SK-N-SH (cell line): Measurements from ENCODE around the gene PTPN5. TPM values are rescaled to one million over a fixed set of nuclear protein-coding genes. Genes with fewer than 3 reads are reported as not detected.
A peak's percentile ranks its signal among the peaks of the same experiment; 100 is the strongest.

Source experiments
- ELF1 ChIP-seq: IDR thresholded peaks from 2 replicates; pipeline ENCODE4 v1.4.0; 2012
- EP300 ChIP-seq, 2 experiments: IDR thresholded peaks; 2 replicates each; pipeline versions ENCODE4 v1.4.0 to v1.6.1; 2012; ENCODE audit warnings: borderline replicate concordance in 1 of 2, low read depth in 1 of 2, low read length in 1 of 2
- FOXM1 ChIP-seq: IDR thresholded peaks from 2 replicates; pipeline ENCODE4 v1.4.0; 2012; ENCODE audit warnings: low read depth, mild to moderate bottlenecking
- GABPA ChIP-seq: IDR thresholded peaks from 2 replicates; pipeline ENCODE4 v1.4.0; 2012; ENCODE audit warnings: low read depth, mild to moderate bottlenecking
- MXI1 ChIP-seq: IDR thresholded peaks from 2 replicates; pipeline ENCODE4 v1.6.1; 2012; ENCODE audit warnings: mild to moderate bottlenecking, low read depth, low read length, improper control_type of control experiment
- NFIC ChIP-seq: IDR thresholded peaks from 2 replicates; pipeline ENCODE4 v1.4.0; 2012; ENCODE audit warnings: borderline replicate concordance
- NRF1 ChIP-seq: IDR thresholded peaks from 2 replicates; pipeline ENCODE4 v1.6.1; 2012; ENCODE audit warnings: low read depth, mild to moderate bottlenecking, low read length
- PBX3 ChIP-seq: IDR thresholded peaks from 2 replicates; pipeline ENCODE4; 2012
- POLR2AphosphoS5 ChIP-seq: IDR thresholded peaks from 2 replicates; pipeline ENCODE4 v1.6.1; 2012; ENCODE audit warnings: low read depth, low read length
- RAD21 ChIP-seq: IDR thresholded peaks from 2 replicates; pipeline ENCODE4 v1.6.1; 2012; ENCODE audit warnings: mild to moderate bottlenecking, low read length
- RCOR1 ChIP-seq: fragments of 150-350 bp; IDR thresholded peaks from 2 replicates; pipeline ENCODE4 v1.6.1; 2017; ENCODE audit warnings: antibody characterized with exemption, low read length
- RFX5 ChIP-seq: IDR thresholded peaks from 2 replicates; pipeline ENCODE4 v1.6.1; 2012; ENCODE audit warnings: mild to moderate bottlenecking, improper control_type of control experiment, low read length
- RXRA ChIP-seq: IDR thresholded peaks from 2 replicates; pipeline ENCODE4 v1.4.0; 2012; ENCODE audit warnings: low read depth, mild to moderate bottlenecking, borderline replicate concordance
- SIN3A ChIP-seq: IDR thresholded peaks from 2 replicates; pipeline ENCODE4 v1.6.1; 2012; ENCODE audit warnings: low read depth, mild to moderate bottlenecking, low read length, moderate library complexity, borderline replicate concordance
- TCF12 ChIP-seq: IDR thresholded peaks from 2 replicates; pipeline ENCODE4 v1.4.0; 2012
- TEAD4 ChIP-seq: IDR thresholded peaks from 2 replicates; pipeline ENCODE4 v1.4.0; 2012; ENCODE audit warnings: mild to moderate bottlenecking, borderline replicate concordance; ENCODE audit not compliant: insufficient read depth
- YY1 ChIP-seq: IDR thresholded peaks from 2 replicates; pipeline ENCODE4 v1.4.0; 2012; ENCODE audit warnings: low read depth, mild to moderate bottlenecking
- ZBTB33 ChIP-seq: IDR thresholded peaks from 2 replicates; pipeline ENCODE4 v1.4.0; 2012; ENCODE audit warnings: low read depth, borderline replicate concordance
- polyA plus RNA-seq, 3 experiments: library from polyadenylated mRNA; depleted of rRNA; stranded (reverse); fragments of >200 nt; gene quantifications; 2 replicates each; pipeline ENCODE4 v1.2.3, GENCODE V29; 2012
- TF ChIP-seq, protein P1 (sequence below): IDR thresholded peaks from 2 replicates; pipeline ENCODE4 v1.4.0; 2012; ENCODE audit warnings: low read depth
- TF ChIP-seq, protein P2 (sequence below): fragments of 150-350 bp; IDR thresholded peaks from 2 replicates; pipeline ENCODE4 v1.6.1; 2016; ENCODE audit warnings: mild to moderate bottlenecking, low read depth, low read length
- TF ChIP-seq, protein P3 (sequence below): fragments of 200-600 bp; sonication (generic); IDR thresholded peaks from 2 replicates; pipeline ENCODE4 v1.6.1; 2017; ENCODE audit warnings: antibody characterized with exemption, mild to moderate bottlenecking, moderate library complexity

PTPN5 gene
- polyA plus RNA-seq, 1 of the 3 experiments (the other 2 are of a cell fraction) = not detected

GRCh38 chr11:18698341-18699268, 93.0 kb downstream of the PTPN5 start, which contains the start of gene TMEM86A (continued):
- no peak for TF ChIP-seq ZBTB33
- TF ChIP-seq NRF1 = no peak
- TF ChIP-seq RCOR1 = no peak; the same call in 1 of the 2 replicates
- TF ChIP-seq FOXM1 = no peak
- TF ChIP-seq YY1 = no peak
- TF ChIP-seq RXRA = no peak
- no peak; the same call in 1 of the 2 replicates for TF ChIP-seq SIN3A
- no peak for TF ChIP-seq TCF12
- TF ChIP-seq RFX5 = 0 out of 2 replicates have a peak, but pooled peaks have one; percentile 52
- no peak for TF ChIP-seq PBX3
- no peak for TF ChIP-seq GABPA
- TF ChIP-seq, protein P1, sequence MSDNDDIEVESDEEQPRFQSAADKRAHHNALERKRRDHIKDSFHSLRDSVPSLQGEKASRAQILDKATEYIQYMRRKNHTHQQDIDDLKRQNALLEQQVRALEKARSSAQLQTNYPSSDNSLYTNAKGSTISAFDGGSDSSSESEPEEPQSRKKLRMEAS = peak; percentile 53; the same call in 1 of the 2 replicates
- TF ChIP-seq POLR2AphosphoS5 = peak; percentile 34; the same call in 1 of the 2 replicates
- no peak for TF ChIP-seq RAD21
- peak; percentile 53; the same call in 1 of the 2 replicates for TF ChIP-seq NFIC
- TF ChIP-seq EP300 (IDR thresholded peaks at IDR 0.05; ENCODE audit: borderline replicate concordance in 1 of 2, low read depth in 1 of 2, low read length in 1 of 2) = no peak
- TF ChIP-seq, protein P2, sequence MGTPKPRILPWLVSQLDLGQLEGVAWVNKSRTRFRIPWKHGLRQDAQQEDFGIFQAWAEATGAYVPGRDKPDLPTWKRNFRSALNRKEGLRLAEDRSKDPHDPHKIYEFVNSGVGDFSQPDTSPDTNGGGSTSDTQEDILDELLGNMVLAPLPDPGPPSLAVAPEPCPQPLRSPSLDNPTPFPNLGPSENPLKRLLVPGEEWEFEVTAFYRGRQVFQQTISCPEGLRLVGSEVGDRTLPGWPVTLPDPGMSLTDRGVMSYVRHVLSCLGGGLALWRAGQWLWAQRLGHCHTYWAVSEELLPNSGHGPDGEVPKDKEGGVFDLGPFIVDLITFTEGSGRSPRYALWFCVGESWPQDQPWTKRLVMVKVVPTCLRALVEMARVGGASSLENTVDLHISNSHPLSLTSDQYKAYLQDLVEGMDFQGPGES = no peak
- TF ChIP-seq, protein P3, sequence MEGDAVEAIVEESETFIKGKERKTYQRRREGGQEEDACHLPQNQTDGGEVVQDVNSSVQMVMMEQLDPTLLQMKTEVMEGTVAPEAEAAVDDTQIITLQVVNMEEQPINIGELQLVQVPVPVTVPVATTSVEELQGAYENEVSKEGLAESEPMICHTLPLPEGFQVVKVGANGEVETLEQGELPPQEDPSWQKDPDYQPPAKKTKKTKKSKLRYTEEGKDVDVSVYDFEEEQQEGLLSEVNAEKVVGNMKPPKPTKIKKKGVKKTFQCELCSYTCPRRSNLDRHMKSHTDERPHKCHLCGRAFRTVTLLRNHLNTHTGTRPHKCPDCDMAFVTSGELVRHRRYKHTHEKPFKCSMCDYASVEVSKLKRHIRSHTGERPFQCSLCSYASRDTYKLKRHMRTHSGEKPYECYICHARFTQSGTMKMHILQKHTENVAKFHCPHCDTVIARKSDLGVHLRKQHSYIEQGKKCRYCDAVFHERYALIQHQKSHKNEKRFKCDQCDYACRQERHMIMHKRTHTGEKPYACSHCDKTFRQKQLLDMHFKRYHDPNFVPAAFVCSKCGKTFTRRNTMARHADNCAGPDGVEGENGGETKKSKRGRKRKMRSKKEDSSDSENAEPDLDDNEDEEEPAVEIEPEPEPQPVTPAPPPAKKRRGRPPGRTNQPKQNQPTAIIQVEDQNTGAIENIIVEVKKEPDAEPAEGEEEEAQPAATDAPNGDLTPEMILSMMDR = no peak; the same call in 1 of the 2 replicates
- TF ChIP-seq MXI1 = peak; percentile 61
- TF ChIP-seq TEAD4 = no peak
- no peak for TF ChIP-seq ELF1
